H9 (cell line): ENCODE measurements around the gene TSC22D1. TPM values are rescaled to one million over a fixed set of nuclear protein-coding genes. Genes with fewer than 3 reads are reported as not detected.

Source experiments
- DNase-seq: peaks from one replicate; pipeline ENCODE4 v3.0.0-alpha.2; 2017
- H2AFZ ChIP-seq: one replicate; pipeline ENCODE4 v1.6.1; 2013; ENCODE audit warnings: mild to moderate bottlenecking, low read length, control low read depth, moderate library complexity
- H2AK5ac ChIP-seq: 2 replicates; pipeline ENCODE4 v1.6.1; 2013; ENCODE audit warnings: low read length, control low read depth, mixed read lengths; ENCODE audit not compliant: insufficient read length
- H2BK120ac ChIP-seq: one replicate; pipeline ENCODE4 v1.6.1; 2013; ENCODE audit warnings: low read depth, mild to moderate bottlenecking, low read length, control low read depth, inconsistent platforms; ENCODE audit not compliant: poor library complexity, severe bottlenecking
- H2BK12ac ChIP-seq: 2 replicates; pipeline ENCODE4 v1.6.1; 2013; ENCODE audit warnings: low read length, control low read depth, mixed read lengths, low read depth; ENCODE audit not compliant: insufficient read length
- H2BK15ac ChIP-seq: 2 replicates; pipeline ENCODE4 v1.6.1; 2013; ENCODE audit warnings: low read depth, low read length, control low read depth
- H2BK20ac ChIP-seq: one replicate; pipeline ENCODE4 v1.6.1; 2013; ENCODE audit warnings: low read depth, mild to moderate bottlenecking, low read length, control low read depth, inconsistent platforms; ENCODE audit not compliant: poor library complexity, severe bottlenecking
- H2BK5ac ChIP-seq: 2 replicates; pipeline ENCODE4 v1.6.1; 2013; ENCODE audit warnings: low read length, control low read depth, mixed read lengths; ENCODE audit not compliant: insufficient read length
- H3K14ac ChIP-seq: 2 replicates; pipeline ENCODE4 v1.6.1; 2013; ENCODE audit warnings: low read length, control low read depth; ENCODE audit not compliant: insufficient read depth
- H3K18ac ChIP-seq: 2 replicates; pipeline ENCODE4 v1.6.1; 2013; ENCODE audit warnings: low read depth, mild to moderate bottlenecking, mixed read lengths, low read length, control low read depth; ENCODE audit not compliant: insufficient read length
- H3K23ac ChIP-seq: 2 replicates; pipeline ENCODE4 v1.6.1; 2013; ENCODE audit warnings: low read length, control low read depth, mixed read lengths, low read depth; ENCODE audit not compliant: insufficient read length
- H3K23me2 ChIP-seq: 2 replicates; pipeline ENCODE4 v1.6.1; 2013; ENCODE audit warnings: low read depth, mild to moderate bottlenecking, mixed read lengths, low read length, control low read depth; ENCODE audit not compliant: insufficient read length, poor library complexity, severe bottlenecking
- H3K27ac ChIP-seq: 2 replicates; pipeline ENCODE4 v1.5.1; 2013; ENCODE audit warnings: low read length, control low read depth, mixed read lengths, low read depth; ENCODE audit not compliant: insufficient read length
- H3K27me3 ChIP-seq: 2 replicates; pipeline ENCODE4 v1.6.1; 2013; ENCODE audit warnings: low read length, control low read depth, inconsistent platforms; ENCODE audit not compliant: insufficient read depth
- H3K4ac ChIP-seq: 2 replicates; pipeline ENCODE4 v1.6.1; 2013; ENCODE audit warnings: low read depth, mild to moderate bottlenecking, control low read depth, inconsistent platforms, low read length, moderate library complexity
- H3K4me1 ChIP-seq: 2 replicates; pipeline ENCODE4 v1.6.1; 2013; ENCODE audit warnings: low read length, control low read depth, inconsistent platforms; ENCODE audit not compliant: insufficient read depth
- H3K4me2 ChIP-seq: 2 replicates; pipeline ENCODE4 v1.6.1; 2013; ENCODE audit warnings: low read length, control low read depth, mixed read lengths; ENCODE audit not compliant: insufficient read length, insufficient read depth
- H3K56ac ChIP-seq: 2 replicates; pipeline ENCODE4 v1.6.1; 2013; ENCODE audit warnings: low read depth, mild to moderate bottlenecking, mixed read lengths, low read length, control low read depth; ENCODE audit not compliant: insufficient read length
- H3K79me1 ChIP-seq: 2 replicates; pipeline ENCODE4 v1.6.1; 2013; ENCODE audit warnings: low read depth, mild to moderate bottlenecking, moderate library complexity, low read length, control low read depth, inconsistent platforms; ENCODE audit not compliant: insufficient read depth, poor library complexity, severe bottlenecking
- H3K79me2 ChIP-seq: 2 replicates; pipeline ENCODE4 v1.6.1; 2013; ENCODE audit warnings: low read length, control low read depth, inconsistent platforms; ENCODE audit not compliant: insufficient read depth
- H3K9ac ChIP-seq: 2 replicates; pipeline ENCODE4 v1.6.1; 2013; ENCODE audit warnings: low read length, control low read depth, mixed read lengths; ENCODE audit not compliant: insufficient read length; ENCODE audit errors: extremely low read depth
- H3K9me3 ChIP-seq: one replicate; pipeline ENCODE4 v1.6.1; 2013; ENCODE audit warnings: low read depth, low read length, inconsistent platforms; ENCODE audit not compliant: control insufficient read depth
- H3T11ph ChIP-seq: one replicate; pipeline ENCODE4 v1.6.1; 2013; ENCODE audit warnings: mild to moderate bottlenecking, low read length, control low read depth, inconsistent platforms
- H4K20me1 ChIP-seq: one replicate; pipeline ENCODE4 v1.6.1; 2013; ENCODE audit not compliant: control insufficient read depth, insufficient read length, insufficient read depth
- H4K5ac ChIP-seq: 2 replicates; pipeline ENCODE4 v1.6.1; 2013; ENCODE audit warnings: low read depth, mild to moderate bottlenecking, mixed read lengths, low read length, control low read depth; ENCODE audit not compliant: insufficient read length
- H4K8ac ChIP-seq: replicated peaks from 2 replicates; pipeline ENCODE4 v1.6.1; 2013; ENCODE audit warnings: low read length, control low read depth, mixed read lengths, low read depth; ENCODE audit not compliant: insufficient read length
- H4K91ac ChIP-seq: 2 replicates; pipeline ENCODE4 v1.6.1; 2013; ENCODE audit warnings: low read depth, mild to moderate bottlenecking, moderate library complexity, mixed read lengths, low read length, control low read depth; ENCODE audit not compliant: insufficient read length
- H3K27ac Mint-ChIP-seq, 3 experiments: 2 replicates in 2 of 3; 3 replicates in 1 of 3; pipeline ENCODE4 v1.8.0; 2020 to 2021; ENCODE audit warnings: mixed read lengths in 3 of 3, mild to moderate bottlenecking in 1 of 3, moderate library complexity in 1 of 3
- H3K27me3 Mint-ChIP-seq: 2 replicates; pipeline ENCODE4 v1.8.0; 2021; ENCODE audit warnings: low read depth, mild to moderate bottlenecking, moderate library complexity, mixed read lengths
- H3K36me3 Mint-ChIP-seq, 3 experiments: 2 replicates in 2 of 3; 3 replicates in 1 of 3; pipeline ENCODE4 v1.8.0; 2020 to 2021; ENCODE audit warnings: low read depth in 3 of 3, mixed read lengths in 3 of 3; ENCODE audit not compliant: insufficient read depth in 1 of 3
- H3K4me1 Mint-ChIP-seq, 2 experiments: 2 replicates each; pipeline ENCODE4 v1.8.0; 2020; ENCODE audit warnings: mixed read lengths in 2 of 2
- H3K4me3 Mint-ChIP-seq, 2 experiments: 2 replicates in 1 of 2; 3 replicates in 1 of 2; pipeline ENCODE4 v1.8.0; 2020 to 2021; ENCODE audit warnings: mild to moderate bottlenecking in 2 of 2, mixed read lengths in 2 of 2, moderate library complexity in 1 of 2
- H3K9me3 Mint-ChIP-seq, 2 experiments: 2 replicates in 1 of 2; 3 replicates in 1 of 2; pipeline ENCODE4 v1.8.0; 2020; ENCODE audit warnings: mild to moderate bottlenecking in 2 of 2, mixed read lengths in 2 of 2, moderate library complexity in 1 of 2
- WGBS: extraction: QIAGEN DNeasy Blood & Tissue Kit; methylation state at CpG from one replicate; pipeline ENCODE4 v1.1.7; 2013; ENCODE audit warnings: missing lambda C conversion rate, low lambda C conversion rate, mixed read lengths; ENCODE audit not compliant: insufficient read length; ENCODE audit errors: extremely low coverage; 5-methylcytosine and 5-hydroxymethylcytosine counted together
- total RNA-seq: library from RNA; stranded (reverse); gene quantifications from 2 replicates; pipeline ENCODE4 v1.2.1, GENCODE V29; 2021
- TF ChIP-seq, protein P1 (sequence below): fragments of 200-600 bp; sonication (generic); conservative IDR thresholded peaks from 3 replicates; pipeline ENCODE4 v1.8.0; 2021; ENCODE audit warnings: antibody characterized with exemption, mild to moderate bottlenecking

TSC22D1 gene
- total RNA-seq, 1 experiment from 2014 or later, result 76.7 TPM

DNA sequence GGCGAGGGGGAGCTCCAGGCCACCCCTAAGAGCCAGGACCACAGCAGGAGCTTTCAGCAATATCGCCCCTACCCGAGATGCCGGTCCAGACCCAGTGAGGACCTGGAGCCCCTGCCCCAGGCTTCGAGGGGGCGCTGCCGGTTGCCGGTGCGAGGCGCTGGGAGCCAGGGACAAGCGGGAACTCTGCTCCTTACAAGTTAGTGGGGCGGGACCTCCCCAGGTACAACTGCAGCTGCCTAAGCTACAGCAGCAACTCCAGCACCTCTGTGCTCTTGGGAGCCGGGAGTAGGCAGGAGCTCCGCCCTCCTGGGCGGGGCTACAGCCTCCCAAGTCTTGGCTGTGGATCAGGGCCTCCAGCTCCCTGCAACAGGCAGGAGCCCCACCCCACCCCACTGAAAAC is 15.2 kb upstream of the TSC22D1 start:
- H3K27ac Mint-ChIP-seq, result no peak overlapping the region
- H2BK20ac ChIP-seq, result no peak overlapping the region

More for the DNA sequence above, 15.2 kb upstream of the TSC22D1 start:
- no peaks in the 10 kb centered on the region; the same call in 1 of the 2 replicates for H3K27me3 Mint-ChIP-seq
- Histone ChIP-seq H3K56ac (no peak overlapping the region), H2BK15ac (no peak overlapping the region), H3K79me2 (no peaks in the 10 kb centered on the region), H2BK12ac (no peak overlapping the region), H3K27ac (no peak overlapping the region), H3K4me2 (no peak overlapping the region), H2BK120ac (no peak overlapping the region), H3K18ac (no peak overlapping the region), H4K8ac (no peak overlapping the region), H3K79me1 (no peaks in the 10 kb centered on the region), H3K9me3 (no peaks in the 10 kb centered on the region), H3K23ac (no peak overlapping the region), H4K5ac (no peak overlapping the region), H3K4ac (no peak overlapping the region), H4K91ac (no peak overlapping the region), H3T11ph (no peak overlapping the region), H2BK5ac (no peak overlapping the region), H3K9ac (no peak overlapping the region), H2AFZ (no peak overlapping the region), H3K23me2 (no peaks in the 10 kb centered on the region), H3K4me1 (no peaks in the 10 kb centered on the region), H3K27me3 (no peaks in the 10 kb centered on the region), H4K20me1 (peaks cover 2% of the 10 kb centered on the region), H2AK5ac (no peak overlapping the region), H3K14ac (no peak overlapping the region; the same call in 1 of the 2 replicates)
- H3K4me1 Mint-ChIP-seq, result peaks cover 10 to 26% of the 10 kb centered on the region in 2 experiments
- DNase-seq, result peak; percentile 92
- peaks cover 6 to 15% (median 11%) of the 10 kb centered on the region in 3 experiments for H3K36me3 Mint-ChIP-seq
- H3K4me3 Mint-ChIP-seq, result no peak overlapping the region
- TF ChIP-seq, protein P1, sequence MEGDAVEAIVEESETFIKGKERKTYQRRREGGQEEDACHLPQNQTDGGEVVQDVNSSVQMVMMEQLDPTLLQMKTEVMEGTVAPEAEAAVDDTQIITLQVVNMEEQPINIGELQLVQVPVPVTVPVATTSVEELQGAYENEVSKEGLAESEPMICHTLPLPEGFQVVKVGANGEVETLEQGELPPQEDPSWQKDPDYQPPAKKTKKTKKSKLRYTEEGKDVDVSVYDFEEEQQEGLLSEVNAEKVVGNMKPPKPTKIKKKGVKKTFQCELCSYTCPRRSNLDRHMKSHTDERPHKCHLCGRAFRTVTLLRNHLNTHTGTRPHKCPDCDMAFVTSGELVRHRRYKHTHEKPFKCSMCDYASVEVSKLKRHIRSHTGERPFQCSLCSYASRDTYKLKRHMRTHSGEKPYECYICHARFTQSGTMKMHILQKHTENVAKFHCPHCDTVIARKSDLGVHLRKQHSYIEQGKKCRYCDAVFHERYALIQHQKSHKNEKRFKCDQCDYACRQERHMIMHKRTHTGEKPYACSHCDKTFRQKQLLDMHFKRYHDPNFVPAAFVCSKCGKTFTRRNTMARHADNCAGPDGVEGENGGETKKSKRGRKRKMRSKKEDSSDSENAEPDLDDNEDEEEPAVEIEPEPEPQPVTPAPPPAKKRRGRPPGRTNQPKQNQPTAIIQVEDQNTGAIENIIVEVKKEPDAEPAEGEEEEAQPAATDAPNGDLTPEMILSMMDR, result no peak
- no CpG with 5 or more reads among the region's 15 CpGs for WGBS
- peaks cover 11 to 12% of the 10 kb centered on the region in 2 experiments for H3K9me3 Mint-ChIP-seq
